Breast epithelium (tissue), 3 donors: ENCODE results near the gene OGG1.

Source experiments
- CTCF ChIP-seq, 3 donors: fragments of 450-650 bp; IDR thresholded peaks; one replicate each; pipeline ENCODE4 v1.5.1; 2016 to 2017; ENCODE audit warnings: antibody characterized with exemption in 3 of 3, mild to moderate bottlenecking in 3 of 3, moderate library complexity in 3 of 3
- POLR2AphosphoS5 ChIP-seq, 3 donors: sonication (generic); formaldehyde crosslinking; IDR thresholded peaks; one replicate each; pipeline ENCODE4 v1.6.1; 2017; ENCODE audit warnings: antibody characterized with exemption in 3 of 3

DNA sequence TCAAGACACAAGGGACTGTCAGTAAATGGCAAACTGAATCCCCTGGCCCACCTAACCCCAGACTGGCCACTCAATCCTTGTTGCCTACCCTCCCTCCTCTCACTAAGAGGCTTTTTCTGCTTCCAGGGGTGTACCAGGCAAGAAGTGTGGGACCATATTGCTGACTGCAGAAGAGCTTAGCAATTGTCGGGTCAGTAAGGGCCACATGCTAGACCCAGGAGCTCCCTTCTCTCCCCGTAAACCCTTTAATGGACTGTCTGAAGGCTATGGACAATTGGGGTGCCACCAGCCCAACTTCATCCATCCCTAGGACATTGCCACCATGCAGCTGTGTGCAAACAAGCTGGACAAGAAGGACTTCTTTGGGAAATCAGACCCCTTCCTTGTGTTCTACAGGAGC lies 37.3 kb upstream of the OGG1 start:
- TF ChIP-seq CTCF (IDR thresholded peaks at IDR 0.05) (no peak), POLR2AphosphoS5 (IDR thresholded peaks at IDR 0.05) (no peak)
